ENCODE data around the gene HOXA5. TPM values are rescaled to one million over a fixed set of nuclear protein-coding genes. Genes with fewer than 3 reads are reported as not detected.

Gene HOXA5
- total RNA-seq, 5 donors from 2014 or later (not counting 1 experiment from before 2014, with no cell fraction given): 0.18 to 0.32 TPM; not detected in 3

DNA sequence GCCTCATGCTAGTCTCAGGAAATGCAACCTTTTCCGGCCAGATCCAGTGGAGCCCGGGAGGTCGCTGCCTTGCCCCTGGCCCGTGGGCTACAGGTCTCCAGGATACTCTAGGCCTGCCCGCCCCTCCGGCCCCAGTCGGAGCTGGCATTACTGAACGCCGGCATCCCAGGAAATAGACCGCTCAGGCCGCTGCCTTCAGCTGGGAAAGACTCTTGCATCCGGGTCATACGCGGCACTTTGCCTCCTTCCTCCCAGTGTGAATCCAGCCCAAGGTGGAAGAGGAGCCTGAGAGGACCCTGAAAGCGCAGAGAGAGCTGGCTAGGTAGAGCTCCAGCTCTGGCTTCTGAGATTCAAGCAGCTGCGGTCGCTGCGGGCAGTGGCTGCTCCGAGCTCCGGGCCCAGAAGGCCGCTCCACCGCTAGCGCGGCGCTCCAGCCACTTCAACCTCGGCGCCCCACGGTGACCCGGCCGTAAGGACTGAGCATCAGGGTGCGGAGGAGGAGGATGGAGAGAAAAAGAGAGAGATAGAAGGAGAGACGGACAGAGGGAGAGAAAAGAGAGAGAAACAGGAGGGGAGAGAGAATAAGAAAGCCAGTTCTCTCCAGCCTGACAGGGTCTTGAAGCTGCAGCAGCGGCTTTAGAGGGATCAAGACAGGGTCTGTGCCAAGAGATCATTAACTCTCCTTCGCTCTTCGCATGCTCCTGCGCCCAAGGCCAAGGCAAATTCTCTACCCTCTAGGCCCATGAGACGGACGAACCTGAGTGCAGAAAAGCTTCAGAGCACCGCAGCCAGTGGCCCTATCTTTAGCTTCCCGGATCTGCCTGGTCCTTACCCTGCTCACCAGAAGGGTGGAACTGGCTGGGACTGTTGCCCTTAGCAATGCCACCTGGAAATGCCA is 32.4 kb upstream of the HOXA5 start:
- ATAC-seq (replicated peaks in 1 of 4) (no peak), DNase-seq (peak in 2 of 35 experiments; percentile 5 to 22)
- ChIA-PET POLR2A (interaction anchor here in 1 of 2 donors (0.6 kb wide), 1 partner anchor 46 kb away, joined by 3 read pairs; the partner anchor contains the start of gene HOXA4), CTCF (interaction anchor here (0.6 to 1.6 kb wide), 5 partner anchors 17 to 916 kb away, joined by 3 to 7 read pairs (median 4); no protein-coding TSS in a partner anchor)
- Mint-ChIP-seq H3K4me3 (no peak overlapping the region), H3K27ac (no peak overlapping the region), H3K9me3 (no peaks in the 10 kb centered on the region), H3K27me3 (peaks cover 50 to 80% of the 10 kb centered on the region in 2 donors), H3K36me3 (no peaks in the 10 kb centered on the region), H3K4me1 (peaks cover 22 to 30% (median 25%) of the 10 kb centered on the region in 3 donors)
- WGBS (ENCODE audit: insufficient coverage): 94% methylated on average over 36 of the region's 40 CpGs
- H3K9me3 ChIP-seq: no peaks in the 10 kb centered on the region
- peaks cover 6 to 89% of the 10 kb centered on the region in 2 experiments for H3K27me3 ChIP-seq (replicated peaks in 1 of 2; ENCODE audit: control insufficient read depth in 2 of 2, extremely low read depth in 1 of 2, insufficient read depth in 2 of 2, low read length in 1 of 2)
- no peaks in the 10 kb centered on the region for H3K36me3 ChIP-seq (ENCODE audit: control insufficient read depth in 2 of 2, extremely low read depth in 1 of 2, insufficient read depth in 1 of 2, low read length in 1 of 2)
- no peak overlapping the region for H3K4me3 ChIP-seq (ENCODE audit: control insufficient read depth in 1 of 2, extremely low read depth in 1 of 2, low read length in 1 of 2)
- H3K4me1 ChIP-seq (ENCODE audit: control insufficient read depth in 1 of 2, extremely low read depth in 1 of 2, insufficient read depth in 2 of 2, low read length in 2 of 2): peaks cover 11 to 46% of the 10 kb centered on the region in 2 experiments
- H3K27ac ChIP-seq (ENCODE audit: low read length): no peak overlapping the region

DNA sequence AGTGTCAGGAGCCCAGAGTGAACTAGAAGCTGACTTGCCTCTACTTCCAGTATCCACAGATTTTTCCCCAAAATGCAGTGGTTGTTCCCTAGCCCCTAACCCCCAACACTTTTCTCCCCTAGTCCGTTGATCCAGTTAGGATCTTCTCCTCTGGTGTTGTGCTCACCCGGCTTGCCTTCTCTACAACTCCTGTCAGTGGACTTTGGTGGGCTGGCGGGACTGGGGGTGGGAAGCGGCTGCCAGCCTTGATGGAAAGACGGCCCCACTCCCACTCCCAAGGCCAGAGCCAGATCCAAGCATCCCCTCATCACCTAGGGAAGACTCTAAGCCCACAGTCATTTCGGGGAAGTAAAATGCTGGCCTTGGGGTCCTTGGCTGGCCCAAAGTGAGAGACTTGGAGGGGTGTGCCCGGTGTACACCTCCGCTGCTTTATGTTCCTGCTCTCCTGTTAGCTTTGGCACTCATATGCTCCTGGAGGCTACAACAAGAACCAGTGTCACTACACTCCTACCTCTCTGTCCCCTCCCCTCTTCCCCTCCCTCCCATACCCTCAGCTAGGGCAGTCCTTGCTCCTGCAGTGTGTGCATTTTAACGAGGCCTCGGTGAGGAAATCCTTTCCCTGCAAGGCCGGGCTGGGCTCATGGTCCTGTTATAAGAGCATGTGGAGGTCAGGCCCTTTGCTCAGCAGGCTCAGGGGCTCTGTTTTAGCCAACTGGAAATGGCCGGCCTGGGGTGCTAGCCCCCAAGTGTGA is 31.6 kb upstream of the HOXA5 start:
- Histone ChIP-seq H3K36me3 (ENCODE audit: control insufficient read depth in 2 of 2, extremely low read depth in 1 of 2, insufficient read depth in 1 of 2, low read length in 1 of 2) (no peaks in the 10 kb centered on the region), H3K27me3 (replicated peaks in 1 of 2; ENCODE audit: control insufficient read depth in 2 of 2, extremely low read depth in 1 of 2, insufficient read depth in 2 of 2, low read length in 1 of 2) (peaks cover 6 to 85% of the 10 kb centered on the region in 2 experiments), H3K9me3 (no peaks in the 10 kb centered on the region), H3K4me3 (ENCODE audit: control insufficient read depth in 1 of 2, extremely low read depth in 1 of 2, low read length in 1 of 2) (no peak overlapping the region), H3K4me1 (ENCODE audit: control insufficient read depth in 1 of 2, extremely low read depth in 1 of 2, insufficient read depth in 2 of 2, low read length in 2 of 2) (peaks cover 11 to 45% of the 10 kb centered on the region in 2 experiments), H3K27ac (ENCODE audit: low read length) (no peak overlapping the region)
- H3K36me3 Mint-ChIP-seq: no peaks in the 10 kb centered on the region
- peak overlapping the region in 2 of 3 donors; percentile 51 to 73 for H3K4me3 Mint-ChIP-seq
- ChIA-PET POLR2A (no interaction called here), CTCF (interaction anchor here (0.6 to 1.6 kb wide), 3 partner anchors 16 to 21 kb away, joined by 3 to 7 read pairs (median 5); no protein-coding TSS in a partner anchor)
- peak overlapping the region in 1 of 2 donors; percentile 59 for H3K27ac Mint-ChIP-seq
- no peaks in the 10 kb centered on the region for H3K9me3 Mint-ChIP-seq
- peaks cover 22 to 32% (median 30%) of the 10 kb centered on the region in 3 donors for H3K4me1 Mint-ChIP-seq
- DNase-seq (peak in 2 of 35 experiments; percentile 5 to 20), ATAC-seq (replicated peaks in 1 of 4) (no peak)
- peaks cover 53 to 81% of the 10 kb centered on the region in 2 donors for H3K27me3 Mint-ChIP-seq
- 93% methylated on average over 6 of the region's 12 CpGs for WGBS (ENCODE audit: insufficient coverage)

- peak within 1 kb of the TSS in 1 of 2 donors; percentile 59 for H3K27ac Mint-ChIP-seq
- peak within 1 kb of the TSS; percentile 31 to 73 (median 56) for H3K4me3 Mint-ChIP-seq
Observed at GRCh38 chr7:27173956-27174873, 30.7 kb upstream of the HOXA5 start, which contains the start of gene HOXA10. Gene HOXA10 (minus strand): TSS chr7:27174320. CDS start chr7:27174306, 14 bp downstream.

DNA sequence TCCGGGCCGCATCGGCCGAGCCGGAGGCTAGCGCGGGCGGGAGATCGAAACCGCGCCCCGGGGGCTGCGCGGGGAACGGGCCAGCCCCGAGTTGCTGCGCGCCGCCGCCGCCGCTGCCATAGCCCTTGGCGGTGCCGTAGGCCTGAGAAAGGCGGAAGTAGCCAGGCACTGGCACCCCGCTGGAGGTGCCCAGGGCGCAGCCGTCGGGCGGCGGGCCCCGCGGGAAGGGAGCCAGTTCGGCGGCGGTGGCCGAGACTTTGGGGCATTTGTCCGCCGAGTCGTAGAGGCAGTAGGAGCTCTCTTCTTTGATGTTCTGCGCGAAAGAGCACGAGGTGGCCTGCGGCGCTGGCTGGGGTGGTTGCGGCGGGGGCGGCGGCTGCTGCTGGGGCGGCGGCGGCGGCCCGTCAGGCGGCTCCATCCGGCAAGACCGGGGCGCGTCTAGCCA is 30.1 kb upstream of the HOXA5 start:
- DNase-seq: peak in 7 of 35 experiments; percentile 9 to 56 (median 36)
- Histone ChIP-seq H3K36me3 (ENCODE audit: control insufficient read depth in 2 of 2, extremely low read depth in 1 of 2, insufficient read depth in 1 of 2, low read length in 1 of 2) (no peaks in the 10 kb centered on the region), H3K4me1 (ENCODE audit: control insufficient read depth in 1 of 2, extremely low read depth in 1 of 2, insufficient read depth in 2 of 2, low read length in 2 of 2) (peaks cover 13 to 51% of the 10 kb centered on the region in 2 experiments), H3K9me3 (no peaks in the 10 kb centered on the region), H3K4me3 (ENCODE audit: control insufficient read depth in 1 of 2, extremely low read depth in 1 of 2, low read length in 1 of 2) (peak overlapping the region in 1 of 2 donors; percentile 79), H3K27ac (ENCODE audit: low read length) (no peak overlapping the region), H3K27me3 (replicated peaks in 1 of 2; ENCODE audit: control insufficient read depth in 2 of 2, extremely low read depth in 1 of 2, insufficient read depth in 2 of 2, low read length in 1 of 2) (peaks cover 6 to 88% of the 10 kb centered on the region in 2 experiments)
- Mint-ChIP-seq H3K4me3 (peak overlapping the region in 1 of 3 donors; percentile 46), H3K36me3 (no peaks in the 10 kb centered on the region), H3K9me3 (no peaks in the 10 kb centered on the region), H3K4me1 (peaks cover 21 to 33% (median 30%) of the 10 kb centered on the region in 3 donors), H3K27ac (no peak overlapping the region), H3K27me3 (peaks cover 43 to 78% of the 10 kb centered on the region in 2 donors)
- CTCF ChIA-PET: interaction anchor here (0.6 to 1.5 kb wide), 4 partner anchors 23 to 476 kb away, joined by 3 to 7 read pairs (median 5); no protein-coding TSS in a partner anchor
- POLR2A ChIA-PET: interaction anchor here in 1 of 2 donors (0.6 kb wide), 1 partner anchor 10 kb away, joined by 4 read pairs; no protein-coding TSS in a partner anchor
- WGBS (ENCODE audit: insufficient coverage): 1% methylated on average over 59 of the region's 59 CpGs
- ATAC-seq (replicated peaks in 1 of 4): peak; percentile 68 to 75 (median 70)

More at GRCh38 chr7:27173956-27174873, 30.7 kb upstream of the HOXA5 start, which contains the start of gene HOXA10:
- Histone ChIP-seq H3K27me3 (replicated peaks in 1 of 2; ENCODE audit: control insufficient read depth in 2 of 2, extremely low read depth in 1 of 2, insufficient read depth in 2 of 2, low read length in 1 of 2) (peaks cover 6 to 85% of the 10 kb centered on the region in 2 experiments), H3K36me3 (ENCODE audit: control insufficient read depth in 2 of 2, extremely low read depth in 1 of 2, insufficient read depth in 1 of 2, low read length in 1 of 2) (no peaks in the 10 kb centered on the region), H3K27ac (ENCODE audit: low read length) (no peak within 1 kb of the TSS), H3K4me1 (ENCODE audit: control insufficient read depth in 1 of 2, extremely low read depth in 1 of 2, insufficient read depth in 2 of 2, low read length in 2 of 2) (peaks cover 11 to 45% of the 10 kb centered on the region in 2 experiments), H3K4me3 (ENCODE audit: control insufficient read depth in 1 of 2, extremely low read depth in 1 of 2, low read length in 1 of 2) (peak within 1 kb of the TSS; percentile 33 to 79), H3K9me3 (no peaks in the 10 kb centered on the region)
- ATAC-seq (replicated peaks in 1 of 4) (peak in 1 of 4 experiments; percentile 16), DNase-seq (peak in 4 of 35 experiments; percentile 0 to 23 (median 12))
- no peaks in the 10 kb centered on the region for H3K36me3 Mint-ChIP-seq
- H3K9me3 Mint-ChIP-seq: no peaks in the 10 kb centered on the region
- ChIA-PET CTCF (interaction anchor here in 1 of 2 donors (1.5 kb wide), 1 partner anchor 22 kb away, joined by 6 read pairs; no protein-coding TSS in a partner anchor), POLR2A (no interaction called here)
- 13% methylated on average over 66 of the region's 82 CpGs for WGBS (ENCODE audit: insufficient coverage)
- H3K27me3 Mint-ChIP-seq: peaks cover 46 to 76% of the 10 kb centered on the region in 2 donors
- peaks cover 17 to 28% (median 24%) of the 10 kb centered on the region in 3 donors for H3K4me1 Mint-ChIP-seq

- H3K9me3 ChIP-seq: no peaks in the 10 kb centered on the region
- Mint-ChIP-seq H3K4me1 (peaks cover 24 to 35% (median 34%) of the 10 kb centered on the region in 3 donors), H3K4me3 (peak overlapping the region in 2 of 3 donors; percentile 21 to 72), H3K27ac (no peak overlapping the region), H3K9me3 (no peaks in the 10 kb centered on the region), H3K36me3 (no peaks in the 10 kb centered on the region), H3K27me3 (peaks cover 46 to 78% of the 10 kb centered on the region in 2 donors)
- ATAC-seq (replicated peaks in 1 of 4) (peak; percentile 21 to 40 (median 30)), DNase-seq (peak in 6 of 35 experiments; percentile 2 to 26 (median 16))
- POLR2A ChIA-PET: interaction anchor here in 1 of 2 donors (0.6 kb wide), 1 partner anchor 10 kb away, joined by 4 read pairs; no protein-coding TSS in a partner anchor
- H3K4me3 ChIP-seq (ENCODE audit: control insufficient read depth in 1 of 2, extremely low read depth in 1 of 2, low read length in 1 of 2): peak overlapping the region; percentile 33 to 79
- 1% methylated on average over 49 of the region's 58 CpGs for WGBS (ENCODE audit: insufficient coverage)
- CTCF ChIA-PET: interaction anchor here (0.6 to 1.5 kb wide), 5 partner anchors 23 to 1308 kb away, joined by 3 to 7 read pairs (median 4); no protein-coding TSS in a partner anchor
- peaks cover 13 to 56% of the 10 kb centered on the region in 2 experiments for H3K4me1 ChIP-seq (ENCODE audit: control insufficient read depth in 1 of 2, extremely low read depth in 1 of 2, insufficient read depth in 2 of 2, low read length in 2 of 2)
- H3K36me3 ChIP-seq (ENCODE audit: control insufficient read depth in 2 of 2, extremely low read depth in 1 of 2, insufficient read depth in 1 of 2, low read length in 1 of 2): no peaks in the 10 kb centered on the region
- no peak overlapping the region for H3K27ac ChIP-seq (ENCODE audit: low read length)
- H3K27me3 ChIP-seq (replicated peaks in 1 of 2; ENCODE audit: control insufficient read depth in 2 of 2, extremely low read depth in 1 of 2, insufficient read depth in 2 of 2, low read length in 1 of 2): peaks cover 10 to 91% of the 10 kb centered on the region in 2 experiments
Observed at GRCh38 chr7:27172823-27173510, 29.5 kb upstream of the HOXA5 start.
